Stimulated activated CD4-positive, alpha-beta T cell treated with anti-CD3 and anti-CD28 coated beads, Interleukin-15, amount 100 ng/mL, for 1 hour (primary cell): Measurements from ENCODE around the gene TMC5.
A peak's percentile ranks its signal among the peaks of the same experiment; 100 is the strongest.

Experiments used
- DNase-seq, 2 donors: peaks; one replicate each; pipeline ENCODE4 v3.0.0-alpha.2; 2020; ENCODE audit warnings: low read depth in 1 of 2, low spot score in 1 of 2

TMC5 gene

GRCh38 chr16:19505600-19506303 lies 88.1 kb downstream of the TMC5 start:
- DNase-seq, result no peak

- no peak for DNase-seq
Measured at GRCh38 chr16:19506965-19507364, 89.3 kb downstream of the TMC5 start.

DNA sequence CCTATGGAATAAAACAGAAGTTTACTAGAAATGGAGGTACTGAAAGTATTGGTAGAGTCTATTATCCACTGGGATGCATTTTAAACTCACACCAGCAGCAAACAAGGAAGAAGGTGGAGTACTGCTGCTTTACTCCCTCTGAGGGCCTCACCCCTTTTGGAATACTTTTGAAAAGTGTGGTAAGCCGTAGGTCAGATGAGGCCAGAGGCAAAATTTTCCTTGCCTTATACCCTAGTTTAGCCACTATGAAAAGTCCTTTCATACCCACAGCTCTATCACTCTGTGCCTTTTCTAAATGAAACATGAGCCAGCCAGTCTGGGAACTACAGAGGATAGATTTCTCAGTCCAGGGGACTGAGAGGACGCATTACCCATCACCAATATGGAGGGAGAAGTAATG lies 90.2 kb downstream of the TMC5 start:
- no peak for DNase-seq

- DNase-seq, result no peak
Measured at GRCh38 chr16:19512297-19512696, 94.6 kb downstream of the TMC5 start.

GRCh38 chr16:19513377-19514053 lies 95.8 kb downstream of the TMC5 start:
- DNase-seq, result no peak

- no peak for DNase-seq
Measured at GRCh38 chr16:19515757-19516156, 98.1 kb downstream of the TMC5 start.

DNA sequence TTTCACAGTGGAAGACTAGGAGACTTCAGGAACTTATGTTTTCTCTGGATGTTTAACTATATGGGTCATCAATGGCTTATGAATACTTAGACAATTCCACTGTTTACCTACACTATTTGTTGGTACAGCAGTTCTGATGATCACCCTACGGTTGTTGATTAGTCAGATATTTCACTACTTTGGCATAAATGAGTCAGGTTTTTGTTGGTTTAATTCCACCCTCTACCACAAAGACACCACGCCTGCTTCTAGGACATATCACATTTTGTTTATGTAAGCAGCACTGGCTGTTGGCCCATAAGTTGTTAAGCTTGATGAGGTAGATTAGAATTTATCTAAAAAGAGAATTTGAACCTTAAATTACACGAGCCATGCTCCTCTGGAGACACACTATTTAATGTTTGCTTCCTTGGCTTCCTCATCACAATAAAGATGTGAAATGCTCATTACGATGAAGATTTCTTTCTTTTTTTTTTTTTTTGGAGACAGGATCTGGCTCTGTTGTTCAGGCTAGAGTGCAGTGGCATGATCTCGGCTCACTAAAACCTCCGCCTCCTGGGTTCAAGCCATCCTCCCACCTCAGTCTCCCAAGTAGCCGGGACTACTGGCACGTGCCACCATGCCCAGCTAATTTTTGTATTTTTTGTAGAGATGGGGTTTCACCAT lies 99.9 kb downstream of the TMC5 start:
- DNase-seq, result no peak

GRCh38 chr16:19518388-19518787 lies 100.7 kb downstream of the TMC5 start:
- DNase-seq, result no peak

GRCh38 chr16:19520861-19521331 lies 103.2 kb downstream of the TMC5 start:
- DNase-seq, result no peak

DNA sequence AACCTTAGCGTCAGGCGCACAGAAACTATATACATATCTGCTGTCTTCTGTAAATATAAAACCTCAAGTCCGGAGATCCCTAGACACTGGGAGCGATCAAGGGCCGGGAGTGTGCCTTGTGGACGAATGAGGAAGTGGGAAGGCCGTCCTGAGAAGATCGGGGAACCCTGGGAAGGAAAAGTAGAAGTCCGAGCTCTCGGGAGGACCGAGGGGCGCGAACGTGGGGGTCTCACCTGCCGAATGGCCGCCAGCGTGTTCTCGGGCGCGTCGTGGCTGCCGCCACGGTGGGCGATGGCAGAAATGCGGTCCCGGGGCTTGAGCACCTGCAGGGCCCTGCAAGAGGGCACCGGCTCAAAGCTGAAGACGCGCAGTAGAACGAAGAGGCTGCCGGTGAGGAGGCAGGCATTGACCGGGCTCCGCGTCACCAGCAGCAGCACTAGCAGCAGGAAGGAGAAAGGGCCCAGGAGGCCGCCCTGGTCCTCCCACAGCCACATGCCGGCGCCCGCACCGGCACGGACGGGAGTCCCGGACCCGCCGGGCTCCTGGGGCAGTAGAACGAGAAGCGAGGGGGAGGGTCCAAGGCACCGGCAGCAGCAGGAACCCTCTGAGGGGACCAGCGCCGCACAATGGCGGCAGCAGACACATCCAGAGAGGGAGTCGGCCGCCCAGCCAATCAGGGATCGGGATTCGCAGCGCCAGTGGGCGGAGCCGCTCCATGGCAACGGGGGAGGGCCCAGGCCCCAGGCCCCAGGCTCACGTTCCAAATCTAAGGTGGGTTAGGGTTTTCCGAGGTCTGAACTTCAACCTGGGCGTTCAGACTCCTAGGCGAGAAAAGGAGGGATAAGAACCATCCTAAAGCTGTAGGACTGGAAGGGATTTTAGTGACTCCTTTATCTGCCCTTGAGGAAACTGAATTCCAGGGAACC lies 104.1 kb downstream of the TMC5 start, which contains the start of gene GDE1:
Gene GDE1 (minus strand): TSS at position 628 of the 926 bp plus-strand sequence. CDS start 134 bp downstream, at position 494.
- peak; percentile 89 to 94 for DNase-seq

DNA sequence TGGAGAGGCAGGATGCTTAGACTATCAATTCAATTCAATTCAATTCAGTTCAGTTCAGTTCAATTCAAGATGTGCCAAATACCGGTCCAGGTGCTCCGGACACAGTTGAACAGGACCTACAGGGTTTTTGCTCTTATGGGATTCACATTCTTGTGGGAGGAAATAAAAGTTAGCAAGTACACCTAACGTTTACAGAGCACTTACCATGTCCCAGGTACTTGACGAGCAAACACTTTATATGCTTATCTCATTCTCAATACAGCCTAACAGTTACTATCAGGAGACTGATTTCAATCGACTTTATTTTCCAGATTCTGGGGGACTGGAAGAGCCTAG lies 104.7 kb downstream of the TMC5 start:
- no peak for DNase-seq

GRCh38 chr16:19522760-19523159 lies 105.1 kb downstream of the TMC5 start:
- DNase-seq, result no peak

DNA sequence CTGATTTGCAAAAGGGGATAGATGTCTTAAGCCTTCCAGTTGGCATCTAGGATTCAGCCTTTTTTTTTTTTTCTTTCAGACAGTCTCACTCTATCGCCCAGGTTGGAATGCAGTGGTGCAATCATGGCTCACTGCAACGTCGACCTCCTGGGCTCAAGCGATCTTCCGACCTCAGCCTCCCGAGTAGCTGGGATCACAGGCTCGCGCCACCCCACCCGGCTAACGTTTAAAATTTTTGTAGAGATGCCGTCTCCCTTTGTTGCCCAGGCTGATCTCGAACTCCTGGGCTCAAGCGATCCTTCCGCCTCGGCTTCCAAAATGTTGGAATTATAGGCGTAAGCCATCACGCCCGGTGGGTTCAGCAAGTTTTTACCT lies 105.5 kb downstream of the TMC5 start:
- DNase-seq, result no peak

DNA sequence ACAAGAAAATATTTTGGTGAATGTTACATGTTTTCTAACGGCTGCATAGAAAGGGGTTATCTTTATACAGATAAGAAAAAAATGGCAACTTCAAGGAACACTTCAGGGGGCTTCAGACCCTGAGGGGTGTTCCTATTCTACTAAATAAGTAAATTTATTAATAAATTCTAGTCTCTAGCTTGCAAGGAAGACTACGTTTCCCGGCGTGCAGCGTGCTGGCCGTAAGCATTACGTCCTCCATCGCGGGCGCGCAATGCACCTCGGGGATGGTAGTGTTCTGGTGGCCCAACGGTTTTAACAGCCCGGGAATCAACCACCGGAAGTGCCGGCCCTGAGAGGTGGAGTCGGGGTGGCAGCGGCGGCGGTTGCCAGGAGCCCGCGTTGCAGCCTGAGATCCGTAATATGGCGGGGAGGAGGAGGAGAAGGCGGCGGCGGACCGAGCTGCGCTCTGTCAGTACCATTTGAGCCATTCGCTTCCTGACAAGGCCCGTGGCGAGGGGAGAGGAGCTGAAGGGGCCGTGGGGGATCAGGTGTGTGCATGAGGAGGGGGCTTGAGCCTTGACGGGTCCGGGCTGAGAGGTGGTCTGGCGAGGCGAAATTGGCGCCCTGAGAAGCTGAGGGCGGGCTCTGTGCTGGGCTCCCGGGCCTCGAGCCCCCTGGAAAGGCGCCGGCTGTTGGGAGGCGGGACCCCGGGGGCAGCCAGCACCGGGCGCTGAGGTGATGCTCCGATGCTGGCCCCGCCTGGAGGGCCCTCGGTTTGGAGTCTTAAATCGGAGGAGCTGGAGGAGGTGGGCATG lies 106.1 kb downstream of the TMC5 start, which contains the start of gene CCP110:
Gene CCP110 (plus strand): TSS at position 384 of the 797 bp plus-strand sequence. CDS start 3,940 bp downstream, outside the sequence.
- DNase-seq, result peak; percentile 86 to 88

- no peak for DNase-seq
Measured at GRCh38 chr16:19524356-19524615, 106.6 kb downstream of the TMC5 start.

GRCh38 chr16:19524616-19525384 lies 107.1 kb downstream of the TMC5 start:
- no peak for DNase-seq

GRCh38 chr16:19525385-19525723 lies 107.7 kb downstream of the TMC5 start:
- DNase-seq, result no peak

- no peak for DNase-seq
Measured at GRCh38 chr16:19527161-19527560, 109.5 kb downstream of the TMC5 start.

DNA sequence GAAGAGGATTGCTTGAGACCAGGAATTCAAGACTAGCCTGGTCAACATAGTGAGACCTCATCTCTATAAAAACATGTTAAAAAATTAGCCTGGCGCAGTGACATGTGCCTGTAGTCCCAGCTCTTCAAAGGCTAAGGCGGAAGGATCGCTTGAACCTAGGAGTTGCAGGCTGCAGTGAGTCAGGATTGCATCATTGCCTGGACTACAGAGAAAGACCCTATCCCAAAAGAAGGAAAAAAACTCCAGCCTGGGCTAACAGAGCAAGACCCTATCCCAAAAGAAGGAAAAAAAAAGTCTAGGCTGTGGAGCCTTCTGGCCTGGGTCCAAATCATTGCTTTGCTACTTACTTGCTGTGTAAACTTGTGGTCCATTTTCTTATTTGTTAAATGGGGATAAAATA lies 111.0 kb downstream of the TMC5 start:
- no peak for DNase-seq

GRCh38 chr16:19532601-19533000 lies 114.9 kb downstream of the TMC5 start:
- no peak for DNase-seq
